Endothelial cell (in vitro differentiated cells): Measurements from ENCODE around the gene COL15A1. TPM values are rescaled to one million over a fixed set of nuclear protein-coding genes. Genes with fewer than 3 reads are reported as not detected.
A peak's percentile ranks its signal among the peaks of the same experiment; 100 is the strongest.
"Not testable (repeated sequence)": the region's sequence is repeated elsewhere in the genome, so short reads cannot be mapped to it uniquely, and the experiment has no call there.

ENCODE experiments used
- DNase-seq: peaks from one replicate; pipeline ENCODE4 v3.0.0; 2021; ENCODE audit warnings: low spot score
- H3K27ac Mint-ChIP-seq: one replicate; pipeline ENCODE4 v1.8.0; 2021; ENCODE audit warnings: mixed read lengths, inconsistent platforms; ENCODE audit not compliant: unreplicated experiment
- H3K27me3 Mint-ChIP-seq: one replicate; pipeline ENCODE4 v1.8.0; 2021; ENCODE audit warnings: mild to moderate bottlenecking, moderate library complexity, mixed read lengths, inconsistent platforms; ENCODE audit not compliant: unreplicated experiment
- H3K36me3 Mint-ChIP-seq: one replicate; pipeline ENCODE4 v1.8.0; 2021; ENCODE audit warnings: mild to moderate bottlenecking, low read depth, mixed read lengths, inconsistent platforms; ENCODE audit not compliant: unreplicated experiment
- H3K4me1 Mint-ChIP-seq: one replicate; pipeline ENCODE4 v1.8.0; 2021; ENCODE audit warnings: mild to moderate bottlenecking, mixed read lengths, inconsistent platforms; ENCODE audit not compliant: unreplicated experiment
- H3K4me3 Mint-ChIP-seq: one replicate; pipeline ENCODE4 v1.8.0; 2021; ENCODE audit warnings: mild to moderate bottlenecking, mixed read lengths, inconsistent platforms; ENCODE audit not compliant: unreplicated experiment
- H3K9me3 Mint-ChIP-seq: one replicate; pipeline ENCODE4 v1.8.0; 2021; ENCODE audit warnings: mixed read lengths, inconsistent platforms; ENCODE audit not compliant: unreplicated experiment
- total RNA-seq: library from RNA; stranded (reverse); fragmentation: NEBNext Ultra II Directional; extraction: Animal tissue kit (Norgen Biotek cat#: 25700); gene quantifications from one replicate; pipeline ENCODE4 v1.2.1, GENCODE V29; 2021; ENCODE audit not compliant: unreplicated experiment
- TF ChIP-seq, protein P1 (sequence below): fragments of 200-600 bp; sonication (generic); IDR thresholded peaks from one replicate; pipeline ENCODE4 v1.5.0; 2021; ENCODE audit warnings: antibody characterized with exemption; ENCODE audit not compliant: unreplicated experiment

COL15A1 gene
- total RNA-seq, 1 donor from 2014 or later = 24.0 TPM

GRCh38 chr9:98908897-98909634 is 34.6 kb upstream of the COL15A1 start:
- Mint-ChIP-seq H3K4me3 (no peak overlapping the region), H3K36me3 (no peaks in the 10 kb centered on the region), H3K27me3 (peaks cover 3% of the 10 kb centered on the region), H3K27ac (no peak overlapping the region), H3K4me1 (peaks cover 34% of the 10 kb centered on the region), H3K9me3 (no peaks in the 10 kb centered on the region)
- TF ChIP-seq, protein P1, sequence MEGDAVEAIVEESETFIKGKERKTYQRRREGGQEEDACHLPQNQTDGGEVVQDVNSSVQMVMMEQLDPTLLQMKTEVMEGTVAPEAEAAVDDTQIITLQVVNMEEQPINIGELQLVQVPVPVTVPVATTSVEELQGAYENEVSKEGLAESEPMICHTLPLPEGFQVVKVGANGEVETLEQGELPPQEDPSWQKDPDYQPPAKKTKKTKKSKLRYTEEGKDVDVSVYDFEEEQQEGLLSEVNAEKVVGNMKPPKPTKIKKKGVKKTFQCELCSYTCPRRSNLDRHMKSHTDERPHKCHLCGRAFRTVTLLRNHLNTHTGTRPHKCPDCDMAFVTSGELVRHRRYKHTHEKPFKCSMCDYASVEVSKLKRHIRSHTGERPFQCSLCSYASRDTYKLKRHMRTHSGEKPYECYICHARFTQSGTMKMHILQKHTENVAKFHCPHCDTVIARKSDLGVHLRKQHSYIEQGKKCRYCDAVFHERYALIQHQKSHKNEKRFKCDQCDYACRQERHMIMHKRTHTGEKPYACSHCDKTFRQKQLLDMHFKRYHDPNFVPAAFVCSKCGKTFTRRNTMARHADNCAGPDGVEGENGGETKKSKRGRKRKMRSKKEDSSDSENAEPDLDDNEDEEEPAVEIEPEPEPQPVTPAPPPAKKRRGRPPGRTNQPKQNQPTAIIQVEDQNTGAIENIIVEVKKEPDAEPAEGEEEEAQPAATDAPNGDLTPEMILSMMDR = no peak
- DNase-seq = no peak

- peaks cover 27% of the 10 kb centered on the region for H3K4me1 Mint-ChIP-seq
- H3K27ac Mint-ChIP-seq = no peak overlapping the region
- no peak for DNase-seq
- H3K27me3 Mint-ChIP-seq = peaks cover 3% of the 10 kb centered on the region
- TF ChIP-seq, protein P1 = no peak
- no peaks in the 10 kb centered on the region for H3K9me3 Mint-ChIP-seq
- H3K4me3 Mint-ChIP-seq = no peak overlapping the region
- no peaks in the 10 kb centered on the region for H3K36me3 Mint-ChIP-seq
Observed at GRCh38 chr9:98909935-98910334, 33.8 kb upstream of the COL15A1 start.

GRCh38 chr9:98911042-98911441 is 32.7 kb upstream of the COL15A1 start:
- Mint-ChIP-seq H3K36me3 (no peaks in the 10 kb centered on the region), H3K9me3 (no peaks in the 10 kb centered on the region), H3K27ac (peak overlapping the region; percentile 45)

GRCh38 chr9:98911738-98912137 is 32.0 kb upstream of the COL15A1 start:
- not testable (repeated sequence) for DNase-seq, H3K4me3 Mint-ChIP-seq, H3K36me3 Mint-ChIP-seq, H3K27ac Mint-ChIP-seq, H3K9me3 Mint-ChIP-seq, H3K27me3 Mint-ChIP-seq
- peaks cover 24% of the 10 kb centered on the region for H3K4me1 Mint-ChIP-seq

More at GRCh38 chr9:98911042-98911441, 32.7 kb upstream of the COL15A1 start:
- TF ChIP-seq, protein P1 = no peak
- Mint-ChIP-seq H3K4me1 (peaks cover 24% of the 10 kb centered on the region), H3K4me3 (no peak overlapping the region), H3K27me3 (peaks cover 3% of the 10 kb centered on the region)
- DNase-seq = no peak

- H3K9me3 Mint-ChIP-seq = no peaks in the 10 kb centered on the region
- peaks cover 24% of the 10 kb centered on the region for H3K4me1 Mint-ChIP-seq
- no peaks in the 10 kb centered on the region for H3K36me3 Mint-ChIP-seq
- DNase-seq = no peak
- H3K27me3 Mint-ChIP-seq = peaks cover 3% of the 10 kb centered on the region
- H3K4me3 Mint-ChIP-seq = no peak overlapping the region
- TF ChIP-seq, protein P1 = no peak
- H3K27ac Mint-ChIP-seq = no peak overlapping the region
Observed at GRCh38 chr9:98912450-98912849, 31.3 kb upstream of the COL15A1 start.
